Measurements from ENCODE around the gene KCNMB4.

GRCh38 chr12:70330158-70330557 is 35.9 kb upstream of the KCNMB4 start:
- TF ChIP-seq, protein P1, sequence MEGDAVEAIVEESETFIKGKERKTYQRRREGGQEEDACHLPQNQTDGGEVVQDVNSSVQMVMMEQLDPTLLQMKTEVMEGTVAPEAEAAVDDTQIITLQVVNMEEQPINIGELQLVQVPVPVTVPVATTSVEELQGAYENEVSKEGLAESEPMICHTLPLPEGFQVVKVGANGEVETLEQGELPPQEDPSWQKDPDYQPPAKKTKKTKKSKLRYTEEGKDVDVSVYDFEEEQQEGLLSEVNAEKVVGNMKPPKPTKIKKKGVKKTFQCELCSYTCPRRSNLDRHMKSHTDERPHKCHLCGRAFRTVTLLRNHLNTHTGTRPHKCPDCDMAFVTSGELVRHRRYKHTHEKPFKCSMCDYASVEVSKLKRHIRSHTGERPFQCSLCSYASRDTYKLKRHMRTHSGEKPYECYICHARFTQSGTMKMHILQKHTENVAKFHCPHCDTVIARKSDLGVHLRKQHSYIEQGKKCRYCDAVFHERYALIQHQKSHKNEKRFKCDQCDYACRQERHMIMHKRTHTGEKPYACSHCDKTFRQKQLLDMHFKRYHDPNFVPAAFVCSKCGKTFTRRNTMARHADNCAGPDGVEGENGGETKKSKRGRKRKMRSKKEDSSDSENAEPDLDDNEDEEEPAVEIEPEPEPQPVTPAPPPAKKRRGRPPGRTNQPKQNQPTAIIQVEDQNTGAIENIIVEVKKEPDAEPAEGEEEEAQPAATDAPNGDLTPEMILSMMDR (conservative IDR thresholded peaks at IDR 0.05; ENCODE audit: low read depth, low read length), result no peak
- TF ChIP-seq EZH2 (IDR thresholded peaks at IDR 0.05; ENCODE audit: borderline replicate concordance, low read depth, low read length, poor library complexity, severe bottlenecking), result no peak

Data from A673 (cell line).